Thyroid gland (tissue), 4 donors: ENCODE measurements around the gene CTAGE1. TPM values are rescaled to one million over a fixed set of nuclear protein-coding genes. Genes with fewer than 3 reads are reported as not detected.
A peak's percentile ranks its signal among the peaks of the same experiment; 100 is the strongest.

Source experiments
- DNase-seq, 2 donors: peaks; one replicate each; pipeline ENCODE4 v3.0.0-alpha.2; 2019
- H3K27ac ChIP-seq, 3 donors: fragments of 200-600 bp; sonication (generic); 1 replicate in 2 of 3; 2 replicates in 1 of 3; pipeline ENCODE4 v1.5.1; 2016 to 2019; ENCODE audit warnings: mild to moderate bottlenecking in 1 of 3, moderate library complexity in 1 of 3
- H3K27me3 ChIP-seq: fragments of 200-600 bp; sonication (generic); one replicate; pipeline ENCODE4 v1.5.1; 2019
- H3K36me3 ChIP-seq, 2 donors: fragments of 200-600 bp; sonication (generic); one replicate each; pipeline ENCODE4 v1.5.1; 2016 to 2019
- H3K4me1 ChIP-seq, 2 donors: fragments of 200-600 bp; sonication (generic); one replicate each; pipeline ENCODE4 v1.5.1; 2017 to 2019
- H3K4me3 ChIP-seq, 3 donors: fragments of 200-600 bp; sonication (generic); replicated peaks in 1 of 3; 1 replicate in 2 of 3; 2 replicates in 1 of 3; pipeline ENCODE4 v1.5.1; 2016; ENCODE audit warnings: mild to moderate bottlenecking in 1 of 3
- H3K9me3 ChIP-seq: fragments of 200-600 bp; sonication (generic); one replicate; pipeline ENCODE4 v1.5.1; 2017
- CTCF ChIP-seq, 6 experiments: fragments of 200-600 bp in 3 of 6; fragments of 450-650 bp in 3 of 6; sonication (generic) in 3 of 6; IDR thresholded peaks; one replicate each; pipeline ENCODE4 v1.5.1; 2016 to 2019; ENCODE audit warnings: antibody characterized with exemption in 6 of 6, mild to moderate bottlenecking in 2 of 6, inconsistent platforms in 1 of 6, moderate library complexity in 1 of 6
- POLR2A ChIP-seq, 2 donors: fragments of 450-650 bp; IDR thresholded peaks; one replicate each; pipeline ENCODE4 v1.6.1; 2017; ENCODE audit warnings: antibody characterized with exemption in 2 of 2, mild to moderate bottlenecking in 2 of 2, moderate library complexity in 1 of 2
- WGBS, 2 donors: methylation state at CpG; one replicate each; pipeline ENCODE4 v1.1.5; 2017; 5-methylcytosine and 5-hydroxymethylcytosine counted together
- intact Hi-C: fragments of 100-400 bp; cut with DNase I; formaldehyde crosslinking; loops from one replicate; pipeline ENCODE4 v1.15.1; 2023
- total RNA-seq, 4 donors: library from RNA; depleted of rRNA; stranded (reverse); fragments of >200 nt; gene quantifications; one replicate each; pipeline ENCODE4 v1.2.3, GENCODE V29; 2016

Gene CTAGE1
- not detected for total RNA-seq

- intact Hi-C loops, result no loop called here
- no peak for DNase-seq
- 87 to 90% methylated on average over 21 to 24 of the region's 24 CpGs for WGBS, 2 donors
- H3K4me3 ChIP-seq, result no peak within 1 kb of the TSS
- no peaks in the 10 kb centered on the region for H3K36me3 ChIP-seq
- H3K27me3 ChIP-seq, result no peaks in the 10 kb centered on the region
- no peaks in the 10 kb centered on the region for H3K9me3 ChIP-seq
- H3K4me1 ChIP-seq, result peaks cover 4 to 6% of the 10 kb centered on the region in 2 donors
- H3K27ac ChIP-seq, result no peak within 1 kb of the TSS
- TF ChIP-seq CTCF (IDR thresholded peaks at IDR 0.05) (no peak), POLR2A (IDR thresholded peaks at IDR 0.05) (no peak)
Observed at GRCh38 chr18:22417496-22418188, at the start of gene CTAGE1. Gene CTAGE1, minus strand, starts transcription at chr18:22417915. Its CDS starts 104 bp downstream, at chr18:22417811.

GRCh38 chr18:22466608-22467395 lies 49.1 kb upstream of the CTAGE1 start:
- Histone ChIP-seq H3K36me3 (no peaks in the 10 kb centered on the region), H3K4me1 (peaks cover 56 to 68% of the 10 kb centered on the region in 2 donors), H3K9me3 (no peaks in the 10 kb centered on the region), H3K4me3 (no peak overlapping the region), H3K27ac (peak overlapping the region; percentile 94 to 99 (median 97)), H3K27me3 (no peaks in the 10 kb centered on the region)
- TF ChIP-seq CTCF (IDR thresholded peaks at IDR 0.05), result no peak
- TF ChIP-seq POLR2A (IDR thresholded peaks at IDR 0.05), result peak in 1 of 2 donors; percentile 50
- DNase-seq, result peak; percentile 52 to 56
- intact Hi-C loops, result no loop called here
- 36 to 40% methylated on average over 3 of the region's 3 CpGs for WGBS, 2 donors

GRCh38 chr18:22465859-22466457 lies 48.2 kb upstream of the CTAGE1 start:
- H3K27me3 ChIP-seq, result no peaks in the 10 kb centered on the region
- 33 to 36% methylated on average over 3 of the region's 3 CpGs for WGBS, 2 donors
- no peaks in the 10 kb centered on the region for H3K9me3 ChIP-seq
- H3K4me3 ChIP-seq, result no peak overlapping the region
- no peaks in the 10 kb centered on the region for H3K36me3 ChIP-seq
- intact Hi-C loops, result no loop called here
- peak; percentile 80 for DNase-seq
- TF ChIP-seq CTCF (IDR thresholded peaks at IDR 0.05) (no peak), POLR2A (IDR thresholded peaks at IDR 0.05) (peak in 1 of 2 donors; percentile 33)
- peak overlapping the region; percentile 94 to 99 (median 97) for H3K27ac ChIP-seq
- peaks cover 47 to 60% of the 10 kb centered on the region in 2 donors for H3K4me1 ChIP-seq

GRCh38 chr18:22463076-22463475 lies 45.4 kb upstream of the CTAGE1 start:
- Histone ChIP-seq H3K27ac (no peak overlapping the region), H3K27me3 (no peaks in the 10 kb centered on the region), H3K36me3 (no peaks in the 10 kb centered on the region), H3K4me3 (no peak overlapping the region), H3K9me3 (no peaks in the 10 kb centered on the region), H3K4me1 (peaks cover 24 to 34% of the 10 kb centered on the region in 2 donors)
- DNase-seq, result no peak
- TF ChIP-seq POLR2A (IDR thresholded peaks at IDR 0.05) (no peak), CTCF (IDR thresholded peaks at IDR 0.05) (no peak)
- 89 to 93% methylated on average over 5 of the region's 5 CpGs for WGBS, 2 donors
- intact Hi-C loops, result no loop called here
